NCI-H748 (cell line): Measurements from ENCODE around the gene ASIC4.

Experiments used
- DNase-seq: peaks from one replicate; lab custom pipeline; 2025; ENCODE audit not compliant: unreplicated experiment; lab: John Stamatoyannopoulos, UW

The ASIC4 gene

GRCh38 chr2:219531639-219532377 is 17.5 kb downstream of the ASIC4 start:
- DNase-seq = no peak

GRCh38 chr2:219532378-219532649 is 18.0 kb downstream of the ASIC4 start:
- DNase-seq = no peak

GRCh38 chr2:219533930-219534661 is 19.8 kb downstream of the ASIC4 start:
- DNase-seq = no peak

GRCh38 chr2:219536425-219536824 is 22.1 kb downstream of the ASIC4 start:
- DNase-seq = no peak

- no peak for DNase-seq
Observed at GRCh38 chr2:219536967-219537366, 22.7 kb downstream of the ASIC4 start.

- DNase-seq = no peak
Observed at GRCh38 chr2:219537657-219538488, 23.6 kb downstream of the ASIC4 start.

- DNase-seq = no peak
Observed at GRCh38 chr2:219538504-219538951, 24.2 kb downstream of the ASIC4 start.

GRCh38 chr2:219538956-219539788 is 24.9 kb downstream of the ASIC4 start:
- no peak for DNase-seq

- no peak for DNase-seq
Observed at GRCh38 chr2:219539926-219540678, 25.8 kb downstream of the ASIC4 start.

GRCh38 chr2:219540784-219541504 is 26.7 kb downstream of the ASIC4 start:
- DNase-seq = no peak

- peak; percentile 92 for DNase-seq
Observed at GRCh38 chr2:219541611-219542180, 27.4 kb downstream of the ASIC4 start.

- DNase-seq = no peak
Observed at GRCh38 chr2:219542931-219543595, 28.8 kb downstream of the ASIC4 start.

GRCh38 chr2:219543596-219544358 is 29.5 kb downstream of the ASIC4 start, which contains the start of the genes CHPF and TMEM198:
CHPF (minus strand) TSS chr2:219543809; CDS start chr2:219543538, 271 bp downstream.
TMEM198 (plus strand) TSS chr2:219544028; CDS start chr2:219544728, 700 bp downstream.
- peak; percentile 99 for DNase-seq

GRCh38 chr2:219544567-219544966 is 30.3 kb downstream of the ASIC4 start:
- DNase-seq = no peak

GRCh38 chr2:219545295-219545942 is 31.1 kb downstream of the ASIC4 start:
- DNase-seq = no peak

GRCh38 chr2:219545943-219546352 is 31.7 kb downstream of the ASIC4 start:
- DNase-seq = no peak

- DNase-seq = no peak
Observed at GRCh38 chr2:219547621-219548020, 33.3 kb downstream of the ASIC4 start.
